Endothelial cell of umbilical vein (primary cell): Measurements from ENCODE around the gene OAS2. TPM values are rescaled to one million over a fixed set of nuclear protein-coding genes. Genes with fewer than 3 reads are reported as not detected.

Experiments
- BruUV-seq: library from RNA; stranded (reverse); fragments of 400-500 nt; replicated peaks from 2 replicates; lab custom pipeline; 2021; lab: Mats Ljungman, UMichigan
- CTCF ChIA-PET: fragments of 300-600, 350-600 bp; sonication (Branson Sonifier 250); formaldehyde crosslinking; loops from one replicate; lab custom pipeline; 2021; ENCODE audit warnings: antibody characterized with exemption, inconsistent platforms; lab: Charles Lee
- POLR2A ChIA-PET: fragments of 300-600, 350-600 bp; sonication (Branson Sonifier 250); formaldehyde crosslinking; loops from one replicate; lab custom pipeline; 2021; ENCODE audit warnings: antibody characterized with exemption, inconsistent platforms; lab: Charles Lee
- DNase-seq: peaks from one replicate; pipeline ENCODE4 v3.0.0-alpha.2; 2011; ENCODE audit warnings: low read depth, low spot score
- FAIRE-seq: peaks from 2 replicates; lab custom pipeline; 2011; peaks lifted over from hg19 to GRCh38; lab: Jason Lieb, UNC
- H2AFZ ChIP-seq: 2 replicates; pipeline ENCODE4 v1.6.0; 2012; ENCODE audit warnings: low read depth, low read length, control low read depth, inconsistent platforms
- H3K27ac ChIP-seq: 2 replicates; pipeline ENCODE4 v1.5.1; 2011; ENCODE audit warnings: low read depth, mild to moderate bottlenecking, control low read depth, low read length, moderate library complexity; ENCODE audit not compliant: insufficient read depth
- H3K27me3 ChIP-seq, 2 experiments: 2 replicates each; pipeline versions ENCODE4 v1.6.0 to v1.6.1; 2011; ENCODE audit warnings: low read length in 2 of 2, mixed read lengths in 1 of 2; ENCODE audit not compliant: control insufficient read depth in 2 of 2, insufficient read depth in 2 of 2
- H3K36me3 ChIP-seq, 2 experiments: 2 replicates in 1 of 2; 3 replicates in 1 of 2; pipeline ENCODE4 v1.5.1; 2011; ENCODE audit warnings: low read length in 2 of 2, mild to moderate bottlenecking in 1 of 2, moderate library complexity in 1 of 2; ENCODE audit not compliant: control insufficient read depth in 2 of 2, insufficient read depth in 2 of 2; ENCODE audit errors: extremely low read depth in 1 of 2
- H3K4me1 ChIP-seq: 3 replicates; pipeline ENCODE4 v1.5.1; 2011; ENCODE audit warnings: mild to moderate bottlenecking, low read length; ENCODE audit not compliant: control insufficient read depth, insufficient read depth; ENCODE audit errors: extremely low read depth
- H3K4me2 ChIP-seq: 2 replicates; pipeline ENCODE4 v1.6.1; 2011; ENCODE audit warnings: low read length, control low read depth, mixed read lengths; ENCODE audit not compliant: insufficient read depth
- H3K4me3 ChIP-seq, 3 experiments: fragments of 200-600 bp in 1 of 3; sonication (generic), shearing (Covaris generic) in 1 of 3; replicated peaks in 1 of 3; 2 replicates each; pipeline ENCODE4 v1.5.1; 2011 to 2016; ENCODE audit warnings: control low read depth in 3 of 3, low read length in 3 of 3, mild to moderate bottlenecking in 2 of 3, inconsistent platforms in 1 of 3, low read depth in 1 of 3, moderate library complexity in 1 of 3; ENCODE audit not compliant: insufficient read depth in 1 of 3
- H3K79me2 ChIP-seq: 2 replicates; pipeline ENCODE4 v1.6.0; 2012; ENCODE audit warnings: low read length, inconsistent platforms; ENCODE audit not compliant: control insufficient read depth, insufficient read depth
- H3K9ac ChIP-seq: replicated peaks from 2 replicates; pipeline ENCODE3; 2011; ENCODE audit warnings: low read length, control low read depth; ENCODE audit not compliant: insufficient read depth; ENCODE audit errors: extremely low read depth
- H3K9me1 ChIP-seq: replicated peaks from 3 replicates; pipeline ENCODE4 v1.6.0; 2011; ENCODE audit warnings: mild to moderate bottlenecking, low read length; ENCODE audit not compliant: control insufficient read depth, insufficient read depth; ENCODE audit errors: extremely low read depth
- H3K9me3 ChIP-seq: replicated peaks from 2 replicates; pipeline ENCODE4 v1.5.1; 2012; ENCODE audit warnings: low read length, inconsistent platforms; ENCODE audit not compliant: control insufficient read depth, insufficient read depth
- H4K20me1 ChIP-seq: replicated peaks from 2 replicates; pipeline ENCODE3; 2011; ENCODE audit warnings: mild to moderate bottlenecking, low read length; ENCODE audit not compliant: control insufficient read depth, insufficient read depth; ENCODE audit errors: extremely low read depth
- CTCF ChIP-seq, 2 donors: IDR thresholded peaks; 1 replicate in 1 of 2; 2 replicates in 1 of 2; pipeline ENCODE4 v1.5.1; 2011; ENCODE audit warnings: low read length in 2 of 2, mild to moderate bottlenecking in 2 of 2, moderate library complexity in 2 of 2, control low read depth in 1 of 2, inconsistent platforms in 1 of 2, low read depth in 1 of 2; ENCODE audit not compliant: insufficient read depth in 1 of 2; ENCODE audit errors: extremely low read depth in 1 of 2
- EZH2 ChIP-seq: IDR thresholded peaks from 2 replicates; pipeline ENCODE4 v1.6.1; 2012; ENCODE audit warnings: borderline replicate concordance, low read depth, mild to moderate bottlenecking, moderate library complexity, low read length, inconsistent platforms; ENCODE audit not compliant: severe bottlenecking
- FOS ChIP-seq: IDR thresholded peaks from 2 replicates; pipeline ENCODE4 v1.6.1; 2011; ENCODE audit warnings: mild to moderate bottlenecking, low read length, moderate library complexity, borderline replicate concordance; ENCODE audit not compliant: insufficient read depth
- GATA2 ChIP-seq: IDR thresholded peaks from 2 replicates; pipeline ENCODE4 v1.7.0; 2011; ENCODE audit warnings: low read depth, mild to moderate bottlenecking, moderate library complexity, mixed read lengths, low read length; ENCODE audit not compliant: insufficient read length, insufficient read depth
- JUN ChIP-seq: IDR thresholded peaks from 2 replicates; pipeline ENCODE4 v1.6.1; 2011; ENCODE audit warnings: borderline replicate concordance, low read depth; ENCODE audit not compliant: insufficient read length, insufficient read depth
- MAX ChIP-seq: IDR thresholded peaks from 2 replicates; pipeline ENCODE4 v1.6.1; 2011; ENCODE audit not compliant: insufficient read depth, insufficient read length
- MYC ChIP-seq: IDR thresholded peaks from one replicate; pipeline ENCODE4 v1.6.1; 2011; ENCODE audit warnings: mild to moderate bottlenecking, low read depth, low read length
- POLR2A ChIP-seq: IDR thresholded peaks from 2 replicates; pipeline ENCODE4 v1.6.1; 2012; ENCODE audit warnings: low read depth, mild to moderate bottlenecking, control low read depth, low read length
- POLR2AphosphoS5 ChIP-seq: IDR thresholded peaks from 2 replicates; pipeline ENCODE4 v1.6.1; 2012; ENCODE audit warnings: low read depth, mild to moderate bottlenecking, control low read depth, low read length, moderate library complexity; ENCODE audit not compliant: insufficient read depth
- dilution Hi-C: fragments of 300-500 bp; cut with MboI; formaldehyde crosslinking; loops from one replicate; pipeline ENCODE4 v1.15.0; 2019; ENCODE audit warnings: low sequenced_read_pairs; ENCODE audit not compliant: extremely low pct_ligation_motif_present
- intact Hi-C: fragments of 100-400 bp; cut with micrococcal nuclease; formaldehyde crosslinking; loops from one replicate; pipeline ENCODE4 v1.10.0; 2022
- polyA plus RNA-seq, 4 experiments: library from polyadenylated mRNA; depleted of rRNA in 3 of 4; stranded (reverse) in 3 of 4; unstranded in 1 of 4; fragments of >200 nt; gene quantifications; 2 replicates each; pipeline versions ENCODE4 v1.2.1 to v1.2.3, GENCODE V29; 2011 to 2012; ENCODE audit warnings: missing spikeins in 1 of 4
- total RNA-seq: library from RNA; stranded (reverse); gene quantifications from 2 replicates; pipeline ENCODE4 v1.2.3, GENCODE V29; 2021

The OAS2 gene
- total and polyA plus RNA-seq, 2 donors (not counting 3 experiments of a cell fraction or from before 2014, with no cell fraction given) = 1.3 to 3.1 TPM

- Histone ChIP-seq H3K9ac (no peak overlapping the region), H3K4me1 (no peaks in the 10 kb centered on the region), H3K9me3 (no peaks in the 10 kb centered on the region), H4K20me1 (no peaks in the 10 kb centered on the region), H3K79me2 (no peaks in the 10 kb centered on the region), H3K4me2 (no peak overlapping the region), H3K9me1 (no peaks in the 10 kb centered on the region), H3K27me3 (peaks cover 26 to 27% of the 10 kb centered on the region in 2 experiments), H3K36me3 (no peaks in the 10 kb centered on the region), H3K27ac (no peak overlapping the region), H2AFZ (no peak overlapping the region), H3K4me3 (no peak overlapping the region)
- FAIRE-seq (no peak), DNase-seq (no peak)
- TF ChIP-seq POLR2A (no peak), POLR2AphosphoS5 (no peak), EZH2 (no peak), GATA2 (no peak), CTCF (IDR thresholded peaks at IDR 0.05; ENCODE audit: extremely low read depth in 1 of 2, insufficient read depth in 1 of 2, low read depth in 1 of 2, low read length in 2 of 2) (no peak), FOS (no peak), MYC (no peak), JUN (no peak), MAX (no peak)
- BruUV-seq = no TSS peak
- POLR2A ChIA-PET = no interaction called here
- dilution Hi-C loops = no loop called here
- CTCF ChIA-PET = no interaction called here
- intact Hi-C loops = no loop called here
Observed at GRCh38 chr12:113057565-113058485, 79.5 kb downstream of the OAS2 start.
